Mesothelial cell of epicardium (in vitro differentiated cells): ENCODE measurements around the gene SELENOS. TPM values are rescaled to one million over a fixed set of nuclear protein-coding genes. Genes with fewer than 3 reads are reported as not detected.

Source experiments
- DNase-seq, 2 experiments: peaks; one replicate each; pipeline ENCODE4 v3.0.0; 2021; ENCODE audit warnings: low spot score in 2 of 2; ENCODE audit not compliant: unreplicated experiment in 2 of 2
- H3K27ac Mint-ChIP-seq: 2 replicates; pipeline ENCODE4 v1.8.0; 2021; ENCODE audit warnings: mixed read lengths
- H3K27me3 Mint-ChIP-seq: 2 replicates; pipeline ENCODE4 v1.8.0; 2021; ENCODE audit warnings: low read depth, mixed read lengths
- H3K36me3 Mint-ChIP-seq: 2 replicates; pipeline ENCODE4 v1.8.0; 2021; ENCODE audit warnings: mixed read lengths
- H3K4me1 Mint-ChIP-seq: 2 replicates; pipeline ENCODE4 v1.8.0; 2021; ENCODE audit warnings: mixed read lengths
- H3K4me3 Mint-ChIP-seq: 2 replicates; pipeline ENCODE4 v1.8.0; 2021; ENCODE audit warnings: mild to moderate bottlenecking, moderate library complexity, mixed read lengths
- H3K9me3 Mint-ChIP-seq: 2 replicates; pipeline ENCODE4 v1.8.0; 2021; ENCODE audit warnings: mixed read lengths
- CTCF ChIP-seq: fragments of 200-600 bp; sonication (generic); IDR thresholded peaks from one replicate; pipeline ENCODE4 v1.5.0; 2021; ENCODE audit warnings: antibody characterized with exemption; ENCODE audit not compliant: unreplicated experiment
- total RNA-seq: library from RNA; stranded (reverse); gene quantifications from 3 replicates; pipeline ENCODE4 v1.2.1, GENCODE V29; 2021

The SELENOS gene
- total RNA-seq, 1 donor from 2014 or later, result 38.1 TPM

GRCh38 chr15:101243420-101243819 is 33.9 kb downstream of the SELENOS start:
- Mint-ChIP-seq H3K36me3 (peaks cover 2% of the 10 kb centered on the region), H3K9me3 (no peaks in the 10 kb centered on the region), H3K4me3 (no peak overlapping the region), H3K27ac (peak overlapping the region; percentile 7), H3K4me1 (peaks cover 67% of the 10 kb centered on the region), H3K27me3 (no peaks in the 10 kb centered on the region)
- no peak for DNase-seq
- TF ChIP-seq CTCF, result no peak

- no peak overlapping the region for H3K4me3 Mint-ChIP-seq
- H3K36me3 Mint-ChIP-seq, result peaks cover 2% of the 10 kb centered on the region
- DNase-seq, result no peak
- H3K27me3 Mint-ChIP-seq, result no peaks in the 10 kb centered on the region
- no peak for TF ChIP-seq CTCF
- H3K27ac Mint-ChIP-seq, result peak overlapping the region; percentile 7
- peaks cover 64% of the 10 kb centered on the region for H3K4me1 Mint-ChIP-seq
- H3K9me3 Mint-ChIP-seq, result no peaks in the 10 kb centered on the region
Observed at GRCh38 chr15:101242999-101243336, 34.3 kb downstream of the SELENOS start.

- peaks cover 61% of the 10 kb centered on the region for H3K4me1 Mint-ChIP-seq
- no peak for DNase-seq
- no peaks in the 10 kb centered on the region for H3K9me3 Mint-ChIP-seq
- peak overlapping the region; percentile 31 for H3K27ac Mint-ChIP-seq
- peaks cover 2% of the 10 kb centered on the region for H3K36me3 Mint-ChIP-seq
- no peaks in the 10 kb centered on the region for H3K27me3 Mint-ChIP-seq
- no peak for TF ChIP-seq CTCF
- no peak overlapping the region for H3K4me3 Mint-ChIP-seq
Observed at GRCh38 chr15:101242160-101242998, 34.9 kb downstream of the SELENOS start.

- H3K36me3 Mint-ChIP-seq, result peaks cover 12% of the 10 kb centered on the region
- H3K4me3 Mint-ChIP-seq, result no peak overlapping the region
- no peak for TF ChIP-seq CTCF
- DNase-seq, result no peak
- peak overlapping the region; percentile 39 for H3K27ac Mint-ChIP-seq
- H3K4me1 Mint-ChIP-seq, result peaks cover 46% of the 10 kb centered on the region
- no peaks in the 10 kb centered on the region for H3K9me3 Mint-ChIP-seq
- H3K27me3 Mint-ChIP-seq, result no peaks in the 10 kb centered on the region
Observed at GRCh38 chr15:101240358-101240757, 36.9 kb downstream of the SELENOS start.

- Mint-ChIP-seq H3K27me3 (no peaks in the 10 kb centered on the region), H3K36me3 (peaks cover 18% of the 10 kb centered on the region), H3K27ac (peak overlapping the region; percentile 62), H3K4me1 (peaks cover 40% of the 10 kb centered on the region), H3K9me3 (no peaks in the 10 kb centered on the region), H3K4me3 (no peak overlapping the region)
- TF ChIP-seq CTCF, result no peak
- no peak for DNase-seq
Observed at GRCh38 chr15:101239724-101240136, 37.6 kb downstream of the SELENOS start.

- H3K27me3 Mint-ChIP-seq, result no peaks in the 10 kb centered on the region
- no peak for TF ChIP-seq CTCF
- DNase-seq, result no peak
- H3K36me3 Mint-ChIP-seq, result peaks cover 32% of the 10 kb centered on the region
- H3K9me3 Mint-ChIP-seq, result no peaks in the 10 kb centered on the region
- no peak overlapping the region for H3K27ac Mint-ChIP-seq
- H3K4me3 Mint-ChIP-seq, result no peak overlapping the region
- H3K4me1 Mint-ChIP-seq, result peaks cover 38% of the 10 kb centered on the region
Observed at GRCh38 chr15:101237251-101237650, 40.0 kb downstream of the SELENOS start.
